Hematopoietic multipotent progenitor cell treated with erythropoietin and hydrocortisone succinate and interleukin-3 and kit ligand, for 4 days (in vitro differentiated cells): ENCODE results near the gene MAP3K8.
A peak's percentile ranks its signal among the peaks of the same experiment; 100 is the strongest.

ENCODE experiments used
- DNase-seq: peaks from one replicate; pipeline ENCODE4 v3.0.0-alpha.2; 2015

The MAP3K8 gene

DNA sequence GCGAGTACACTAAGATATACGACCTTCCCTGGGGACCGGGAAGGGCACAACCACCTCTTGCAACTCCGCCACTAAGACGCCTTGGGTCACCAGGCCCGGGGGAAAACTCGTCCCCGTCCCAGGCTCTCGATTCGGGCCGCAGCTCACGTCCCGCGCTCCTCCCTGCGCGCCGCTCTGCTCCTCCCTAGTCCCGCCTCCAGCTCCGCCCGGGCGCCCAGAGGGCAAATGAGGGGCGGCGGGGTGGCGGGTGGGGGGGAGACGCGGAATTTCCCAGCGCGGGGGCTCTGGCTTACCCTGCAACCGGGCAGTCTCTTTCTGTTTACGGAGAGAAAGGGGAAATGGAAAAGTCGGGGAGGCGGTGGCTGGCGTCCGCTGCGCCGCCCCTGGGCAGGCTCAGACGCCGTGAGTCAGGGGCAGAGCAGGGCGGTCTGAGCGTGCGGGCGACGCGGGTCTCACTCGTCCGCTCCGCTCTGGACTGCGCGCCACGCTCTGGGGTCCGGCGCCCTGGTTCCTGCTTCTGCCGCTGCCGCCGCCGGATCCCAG is at the start of gene MAP3K8:
Gene MAP3K8 (plus strand): TSS at position 455 of the 543 bp plus-strand sequence. CDS start 4,755 bp downstream, outside the sequence.
- peak; percentile 97 for DNase-seq

DNA sequence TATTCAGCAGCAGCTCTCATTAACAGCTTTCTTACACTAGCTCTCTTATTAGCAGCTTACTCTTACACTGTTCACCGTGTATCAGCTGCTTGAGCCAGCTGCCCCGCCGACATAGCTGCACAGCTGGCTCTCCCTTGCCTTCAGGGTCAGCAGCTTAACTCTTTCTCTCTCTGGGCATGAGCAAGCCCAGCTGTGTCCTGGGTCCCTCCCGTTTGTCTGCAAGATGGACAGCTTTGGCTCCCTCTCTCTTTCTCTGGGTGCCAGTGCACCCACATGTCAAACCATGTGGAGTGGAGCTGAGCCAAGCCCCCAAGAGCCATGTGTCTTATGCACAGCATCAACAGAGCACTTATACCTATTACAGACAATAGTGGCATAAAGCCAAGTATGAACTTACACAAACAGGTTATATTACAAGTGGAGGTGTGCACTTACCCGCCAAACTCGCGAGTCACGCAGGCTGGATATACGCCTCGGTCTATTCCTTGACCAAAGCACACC is 49.2 kb upstream of the MAP3K8 start:
- peak; percentile 76 for DNase-seq

DNA sequence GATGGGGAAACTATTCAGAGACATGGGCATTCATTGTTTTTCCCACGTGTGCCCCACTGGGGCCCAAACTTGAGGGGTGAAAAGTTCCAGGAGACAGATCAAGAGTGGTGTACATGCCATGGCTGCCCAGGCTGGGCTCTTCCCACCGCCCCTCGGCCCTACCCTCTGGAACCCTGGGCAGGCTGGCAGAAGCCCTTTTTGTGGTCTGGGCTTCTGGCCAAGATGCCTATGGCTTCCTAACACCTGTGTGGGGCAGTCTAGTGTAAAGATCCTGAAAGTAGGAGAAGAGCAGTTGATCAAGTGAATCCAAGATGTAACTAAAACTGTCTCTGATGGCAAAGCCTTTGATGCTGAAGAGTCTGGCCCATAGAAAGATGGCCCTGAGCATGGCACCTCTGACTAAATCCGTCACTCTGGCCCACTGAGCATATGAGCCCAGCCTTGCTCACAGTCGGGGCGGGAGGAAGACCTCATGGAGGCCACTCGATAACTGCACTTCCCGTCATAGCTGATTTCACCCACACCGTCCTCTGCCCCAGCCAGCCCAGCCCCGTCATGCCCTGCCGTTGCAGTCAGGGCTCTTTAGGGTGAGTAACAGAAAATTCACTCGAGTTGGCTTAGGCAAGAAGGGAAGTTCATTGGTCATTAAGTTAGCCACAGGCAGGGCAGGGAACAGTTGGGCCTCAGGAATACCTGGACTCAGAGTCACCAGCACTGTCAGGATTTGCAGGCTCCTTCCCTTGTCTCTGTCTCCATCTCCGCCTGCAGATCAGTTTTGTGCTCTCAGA is 47.0 kb upstream of the MAP3K8 start:
- DNase-seq = no peak

DNA sequence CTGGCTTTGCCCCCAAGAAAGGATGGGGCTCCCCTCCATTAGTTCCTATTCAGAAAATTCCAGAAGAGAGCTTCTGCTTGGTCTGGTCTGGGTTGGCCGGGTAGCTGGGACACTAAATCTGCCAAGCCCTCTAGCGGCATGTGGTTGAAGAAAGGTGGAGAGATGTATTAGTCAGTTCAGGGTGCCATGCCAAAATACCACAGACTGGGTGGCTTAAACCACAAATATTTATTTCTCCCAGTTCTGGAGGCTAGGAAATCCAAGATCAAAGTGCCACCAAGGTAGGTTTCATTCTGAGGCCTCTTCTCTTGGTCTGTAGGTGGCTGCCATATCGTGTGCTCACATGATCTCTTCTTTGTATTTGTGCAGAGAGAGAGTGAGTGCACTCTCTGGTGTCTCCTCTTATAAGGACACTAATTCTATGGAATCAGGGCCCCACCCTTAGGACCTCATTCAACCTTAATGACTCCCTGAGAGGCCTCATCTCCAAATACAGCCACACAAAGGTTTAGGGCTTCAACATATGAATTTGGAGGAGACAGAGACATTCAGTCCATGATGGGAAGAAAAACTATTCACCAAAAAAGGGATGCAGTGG is 46.2 kb upstream of the MAP3K8 start:
- no peak for DNase-seq

DNA sequence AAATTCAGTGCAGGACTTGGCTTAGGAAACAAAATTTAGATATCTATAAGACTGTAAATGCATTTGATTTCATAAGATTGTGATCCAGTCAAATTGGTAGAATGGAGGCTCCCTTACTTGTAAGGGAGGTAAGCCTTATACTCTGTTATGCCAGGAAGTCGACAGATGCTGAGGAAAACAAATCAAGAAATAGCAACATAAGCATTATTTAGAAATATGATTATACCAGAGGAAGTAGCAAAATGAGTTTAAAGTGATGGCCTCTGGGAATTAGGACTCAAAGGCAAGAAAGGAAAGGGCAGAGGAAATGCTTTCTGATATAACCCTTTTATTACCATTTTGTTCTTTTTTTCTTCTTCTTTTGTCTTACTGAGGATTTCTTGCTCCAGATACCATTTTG is 44.4 kb upstream of the MAP3K8 start:
- no peak for DNase-seq

DNA sequence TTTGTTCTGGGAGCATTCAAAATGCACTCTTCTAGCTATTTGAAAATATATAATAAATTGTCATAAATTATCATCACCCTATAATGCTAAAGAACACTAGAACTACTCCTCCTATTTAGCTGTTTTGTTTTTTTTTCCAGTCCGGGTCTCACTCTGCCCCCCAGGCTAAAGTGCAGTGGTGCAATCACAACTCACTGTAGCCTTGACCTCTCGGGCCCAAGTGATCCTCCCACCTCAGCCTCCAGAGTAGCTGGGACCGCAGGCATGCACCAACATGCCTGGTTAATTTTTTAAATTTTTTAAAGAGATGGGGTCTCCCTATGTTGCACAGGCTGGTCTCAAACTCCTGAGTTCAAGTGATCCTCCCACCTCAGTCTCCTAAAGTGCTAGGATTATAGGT is 43.8 kb upstream of the MAP3K8 start:
- DNase-seq = no peak

DNA sequence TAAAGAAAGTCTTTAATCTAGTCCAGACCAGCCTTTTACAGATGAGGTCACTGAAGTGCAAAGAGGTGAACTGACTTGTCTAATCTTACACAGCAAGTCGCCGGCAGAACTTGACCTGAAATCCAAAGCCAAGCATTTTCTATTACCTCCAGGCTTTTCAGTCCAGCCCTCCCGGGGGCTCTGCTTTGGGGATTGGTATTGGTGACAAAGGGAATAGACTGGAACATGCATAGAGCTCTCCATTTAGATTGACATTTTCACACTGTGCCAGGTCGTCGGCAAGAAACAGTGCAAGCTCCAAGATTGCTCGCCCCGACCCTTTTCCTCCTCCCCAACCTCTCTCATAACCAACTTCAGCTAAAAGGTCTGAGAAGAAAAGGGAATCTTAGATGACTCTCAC is 42.7 kb upstream of the MAP3K8 start:
- DNase-seq = no peak

DNA sequence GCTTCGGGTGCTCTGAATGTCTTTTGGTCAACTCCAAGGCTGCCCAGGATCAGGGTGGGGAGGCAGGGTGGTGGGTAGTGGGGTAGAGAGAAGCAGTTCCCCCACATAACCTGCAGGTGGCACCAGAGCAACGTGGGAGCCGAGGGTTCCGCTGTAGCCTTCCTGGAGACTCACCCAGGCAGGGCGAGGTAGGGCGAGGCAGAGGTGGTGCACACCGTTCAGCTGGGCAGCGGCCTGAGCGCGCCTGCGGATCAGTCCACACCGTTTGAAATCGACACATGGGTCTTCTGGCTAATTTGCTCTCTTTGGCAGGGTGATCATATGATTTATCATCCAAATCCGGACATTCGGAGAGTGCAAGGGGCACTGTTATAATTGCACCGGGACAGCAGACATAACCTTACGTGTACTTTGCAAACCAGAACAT is 41.4 kb upstream of the MAP3K8 start:
- peak; percentile 88 for DNase-seq

DNA sequence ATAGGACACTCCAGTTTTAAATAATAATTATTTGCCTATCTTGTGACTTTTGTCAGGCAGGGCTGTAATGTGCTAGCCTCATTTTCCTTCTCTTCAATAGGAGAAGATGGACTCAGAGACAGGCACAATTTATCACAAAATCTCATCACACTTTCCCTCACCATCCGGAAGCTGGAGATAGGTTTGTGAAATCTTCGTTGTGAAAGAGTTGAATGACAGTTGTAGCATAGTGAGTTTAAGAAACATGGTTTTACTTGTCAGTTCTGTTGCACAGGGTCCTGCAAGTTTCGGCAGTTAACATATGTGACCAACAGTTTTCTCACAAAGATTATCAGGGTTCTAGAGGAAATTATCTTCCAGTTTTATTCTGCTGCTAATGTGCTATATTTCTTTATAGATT is 37.7 kb upstream of the MAP3K8 start:
- peak; percentile 86 for DNase-seq

DNA sequence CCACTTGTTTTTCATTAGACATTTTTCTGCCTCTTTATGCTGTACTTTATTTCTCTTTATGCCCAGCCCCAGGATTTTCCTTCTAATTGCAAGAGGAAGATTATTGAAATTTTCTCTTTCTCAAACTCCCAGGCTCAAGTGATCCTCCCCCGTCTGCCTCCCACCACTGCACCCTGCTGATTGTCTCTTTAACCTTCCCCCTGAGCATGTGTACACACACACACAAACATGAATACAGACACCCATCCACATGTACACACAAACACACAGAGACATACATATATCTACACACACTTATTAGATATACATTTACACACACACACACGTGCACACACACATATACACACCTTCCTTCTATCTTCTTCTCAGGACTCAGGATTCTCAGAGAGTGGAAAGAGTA is 37.3 kb upstream of the MAP3K8 start:
- peak; percentile 55 for DNase-seq

DNA sequence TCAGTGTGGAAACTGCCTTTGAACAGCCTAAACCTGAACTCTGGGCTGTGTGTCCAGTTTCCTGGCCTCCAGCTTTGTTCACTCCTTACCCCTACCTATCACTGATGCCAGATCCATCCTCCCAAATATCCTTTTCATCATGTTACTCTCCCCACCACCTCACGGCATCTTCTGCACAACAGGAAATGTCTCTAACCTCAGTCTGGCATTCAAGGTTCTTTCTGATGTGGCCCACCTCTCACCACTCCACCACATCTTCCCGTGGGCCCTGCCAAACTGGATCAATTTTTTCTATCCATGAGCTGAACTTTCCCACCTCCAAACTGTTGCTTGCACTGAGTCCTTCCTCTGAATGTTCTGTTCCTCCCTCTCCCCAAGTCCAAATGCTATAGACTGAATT is 35.8 kb upstream of the MAP3K8 start:
- DNase-seq = no peak

DNA sequence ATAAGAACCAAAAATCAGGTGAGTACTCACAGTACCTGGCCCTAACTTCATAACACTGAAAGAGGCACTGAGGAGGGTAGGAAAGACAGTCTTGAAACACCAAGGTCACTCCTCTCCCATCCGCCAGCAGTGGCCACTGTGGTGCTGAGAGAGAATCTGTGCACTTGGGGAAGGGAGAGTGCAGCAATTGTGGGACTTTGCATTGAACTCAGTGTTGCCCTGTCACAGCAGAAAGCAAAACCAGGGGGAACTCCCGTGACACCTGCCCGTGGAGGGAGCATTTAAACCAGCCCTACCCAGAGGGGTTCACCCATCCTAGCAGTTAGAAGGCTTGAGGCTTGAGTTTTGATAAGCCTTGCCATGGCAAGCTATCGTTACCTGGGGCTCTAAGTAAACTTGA is 35.2 kb upstream of the MAP3K8 start:
- DNase-seq = no peak

DNA sequence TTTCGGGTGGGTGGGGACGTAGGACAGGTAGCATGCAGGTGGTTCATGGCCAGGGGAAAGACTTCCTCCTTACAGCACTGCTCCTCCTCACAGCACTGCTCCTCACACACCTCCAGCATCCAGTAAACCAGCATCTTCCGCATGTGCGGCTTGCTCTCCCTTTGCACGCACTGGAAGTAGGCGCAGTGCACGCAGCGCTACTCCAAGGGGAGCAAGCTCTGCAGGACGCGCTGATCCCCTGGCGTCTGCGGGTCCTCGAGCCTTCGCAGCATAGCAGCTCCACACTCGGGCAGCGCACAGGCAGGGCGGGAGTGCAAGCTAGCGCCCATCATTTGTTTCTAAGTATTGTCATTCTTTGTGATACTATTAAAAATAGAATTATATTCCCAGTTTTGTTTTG is 30.5 kb upstream of the MAP3K8 start:
- no peak for DNase-seq

DNA sequence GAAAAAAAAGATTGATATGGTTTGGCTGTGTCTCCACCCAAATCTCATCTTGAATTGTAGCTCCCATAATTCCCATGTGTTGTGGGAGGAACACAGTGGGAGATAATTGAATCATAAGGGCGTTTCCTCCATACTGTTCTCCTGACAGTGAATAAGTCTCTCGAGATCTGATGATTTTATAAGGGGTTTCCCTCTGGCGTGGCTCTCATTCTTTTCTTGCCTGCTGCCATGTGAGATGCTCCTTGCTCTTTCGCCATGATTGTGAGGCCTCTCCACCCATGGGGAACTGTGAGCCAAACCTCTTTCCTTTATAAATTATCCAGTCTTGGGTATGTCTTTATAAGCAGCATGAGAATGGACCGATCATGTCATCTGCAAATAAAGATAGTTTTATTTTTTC is 29.4 kb upstream of the MAP3K8 start:
- no peak for DNase-seq

DNA sequence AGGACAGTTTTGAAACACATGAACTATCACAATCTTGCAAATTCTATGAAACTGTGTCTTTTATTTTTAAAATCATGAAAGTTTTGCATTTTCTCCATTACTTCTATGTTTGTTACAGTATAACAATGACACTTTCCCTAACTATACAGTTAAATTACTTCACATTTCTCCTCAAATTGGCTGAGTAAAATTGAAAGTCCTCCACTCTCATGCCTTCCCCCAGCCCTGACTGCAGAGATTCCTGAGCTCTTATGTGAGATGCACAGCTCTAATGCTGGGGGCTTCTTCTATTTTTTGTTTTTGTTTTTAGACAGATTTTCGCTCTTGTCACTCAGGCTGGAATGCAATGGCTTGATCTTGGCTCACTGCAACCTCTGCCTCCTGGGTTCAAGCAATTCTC is 22.7 kb upstream of the MAP3K8 start:
- DNase-seq = no peak

DNA sequence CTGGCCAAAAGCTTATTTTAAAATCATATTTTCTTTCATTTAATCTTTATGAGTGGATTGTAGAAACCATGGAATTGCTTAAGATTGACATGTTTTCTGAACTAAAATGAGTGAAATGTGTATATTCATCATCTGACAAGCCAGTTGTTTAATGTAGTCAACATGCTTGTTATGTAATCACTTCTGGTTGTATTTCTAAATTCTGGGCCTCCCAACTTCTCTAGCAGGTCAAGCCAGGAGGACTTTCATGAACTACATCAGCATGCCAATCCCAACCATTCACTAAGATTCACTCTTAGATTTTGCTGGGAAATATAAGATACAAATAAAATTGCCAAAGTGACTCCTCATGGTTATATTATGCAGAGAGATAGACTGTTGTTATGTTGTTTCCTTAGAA is 21.1 kb upstream of the MAP3K8 start:
- no peak for DNase-seq

DNA sequence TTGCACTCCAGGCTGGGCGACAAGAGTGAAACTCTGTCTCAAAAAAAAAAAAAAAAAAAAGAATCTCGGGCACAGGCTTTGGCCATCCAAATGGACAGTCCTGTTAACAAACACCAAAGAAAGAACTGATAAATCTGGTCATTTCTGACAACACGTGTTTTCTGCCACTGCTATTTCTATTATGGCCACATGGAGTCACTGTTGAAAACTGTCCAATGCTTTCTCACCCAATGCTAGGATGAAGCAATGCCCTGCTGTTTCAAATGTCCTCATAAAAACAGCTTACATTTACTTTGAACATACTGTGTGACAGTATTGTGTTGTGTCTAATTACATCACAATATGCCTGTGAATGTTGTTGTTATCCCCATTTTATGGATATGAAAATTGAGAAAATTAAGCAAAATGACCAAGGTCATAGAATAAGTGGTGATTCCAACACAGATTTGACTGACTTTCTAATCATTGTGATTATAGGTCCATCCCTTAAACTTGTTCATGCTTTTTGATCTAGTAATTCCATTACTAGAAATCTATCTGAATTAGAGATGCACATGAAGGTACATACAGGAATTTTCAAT is 19.9 kb upstream of the MAP3K8 start:
- DNase-seq = peak; percentile 88

DNA sequence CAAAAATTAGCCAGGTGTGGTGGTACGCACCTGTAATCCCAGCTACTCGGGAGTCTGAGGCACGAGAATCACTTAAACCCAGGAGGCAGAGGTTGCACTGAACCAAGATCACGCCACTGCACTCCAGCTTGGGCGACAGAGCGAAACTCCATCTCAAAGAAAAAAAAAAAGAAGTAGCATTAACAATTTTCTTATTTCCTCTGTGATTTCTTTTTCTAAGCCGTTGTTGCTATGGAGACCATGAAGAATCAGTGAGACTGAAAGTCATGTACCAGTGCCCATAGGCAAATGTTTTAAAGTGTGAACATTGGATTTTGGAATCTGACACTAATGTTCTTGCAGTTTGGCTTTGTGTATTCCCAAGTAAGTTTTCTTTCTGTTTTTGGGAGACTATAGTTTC is 18.4 kb upstream of the MAP3K8 start:
- DNase-seq = peak; percentile 43

DNA sequence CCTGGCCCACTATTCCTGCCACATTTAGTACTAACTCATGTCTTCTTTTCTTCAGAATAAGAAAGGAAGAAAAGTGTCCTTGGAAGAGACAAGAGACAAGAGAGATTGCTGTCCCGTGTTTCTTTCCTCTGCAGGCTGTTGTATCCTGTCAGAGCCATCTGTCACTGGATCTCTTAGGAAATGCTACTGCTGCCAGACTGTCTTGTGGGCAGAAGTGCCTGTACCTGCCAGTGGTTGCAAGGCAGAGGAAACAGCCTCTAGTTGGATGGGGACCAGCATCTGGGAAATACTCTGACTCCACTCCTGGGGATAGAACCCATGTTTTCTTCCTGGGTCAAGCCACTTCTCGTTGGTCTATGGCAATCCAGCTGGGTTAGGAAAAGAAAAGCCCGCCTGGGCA is 16.7 kb upstream of the MAP3K8 start:
- DNase-seq = peak; percentile 20

DNA sequence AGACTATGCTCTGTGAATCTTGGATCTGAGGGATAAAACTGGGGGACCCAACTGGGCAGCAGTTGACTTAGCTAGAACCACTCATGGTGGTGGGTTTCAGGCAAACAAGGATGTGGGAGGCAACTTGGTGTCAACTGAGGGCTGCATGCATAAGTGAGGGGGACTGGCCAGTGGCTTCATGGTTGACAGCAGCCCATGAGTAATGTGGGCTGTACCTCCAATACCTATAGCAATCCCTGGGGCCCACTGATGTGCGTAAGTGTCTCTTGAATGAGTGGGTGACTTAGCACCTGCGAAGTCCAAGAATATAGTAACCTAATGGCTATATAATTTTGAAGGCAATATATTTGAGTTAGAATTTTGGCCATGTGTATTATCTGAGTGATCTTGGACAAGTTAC is 13.7 kb upstream of the MAP3K8 start:
- DNase-seq = no peak

DNA sequence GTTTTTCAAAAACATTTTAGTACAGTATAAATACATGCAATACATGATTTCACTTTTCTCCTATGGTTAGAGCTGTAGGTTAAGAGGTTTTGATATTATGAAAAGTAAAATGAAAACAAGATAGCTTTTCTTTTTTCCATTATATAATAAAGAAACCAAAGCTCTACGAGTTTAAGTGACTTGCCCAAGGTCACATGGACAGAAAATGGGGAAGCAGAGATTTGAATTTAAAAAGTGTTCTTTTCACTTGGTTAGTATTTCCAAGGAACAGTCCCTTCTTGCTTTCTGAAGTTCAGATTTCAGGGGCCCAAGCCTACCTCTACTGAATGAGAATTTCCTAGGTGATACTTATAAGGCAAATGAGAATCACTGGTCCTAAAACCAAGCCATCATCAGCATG is 13.2 kb upstream of the MAP3K8 start:
- DNase-seq = no peak

DNA sequence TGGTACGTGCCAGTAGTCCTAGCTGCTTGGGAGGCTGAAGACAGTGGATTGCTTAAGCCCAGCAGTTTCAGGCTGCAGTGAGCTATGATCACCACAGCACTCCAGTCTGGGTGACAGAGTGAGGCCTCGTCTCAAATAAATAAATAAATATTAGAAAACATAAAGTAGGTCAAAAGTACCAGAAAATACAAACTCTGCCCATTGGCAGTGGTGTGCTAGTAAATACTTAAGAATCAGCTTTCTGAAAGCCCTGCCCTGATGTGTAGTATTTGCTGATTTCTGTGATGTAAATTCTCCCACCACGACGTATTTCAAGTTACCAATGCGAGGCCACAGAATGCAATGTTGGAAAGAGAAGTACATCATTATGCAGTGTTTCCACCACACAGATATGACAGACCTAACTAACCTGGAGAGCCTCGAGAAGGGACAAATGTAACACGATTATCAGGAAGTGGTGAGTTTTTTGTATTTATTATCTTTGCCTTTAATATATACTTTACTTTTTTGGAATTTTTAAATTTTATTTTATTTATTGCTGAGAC is 11.8 kb upstream of the MAP3K8 start:
- peak; percentile 45 for DNase-seq

DNA sequence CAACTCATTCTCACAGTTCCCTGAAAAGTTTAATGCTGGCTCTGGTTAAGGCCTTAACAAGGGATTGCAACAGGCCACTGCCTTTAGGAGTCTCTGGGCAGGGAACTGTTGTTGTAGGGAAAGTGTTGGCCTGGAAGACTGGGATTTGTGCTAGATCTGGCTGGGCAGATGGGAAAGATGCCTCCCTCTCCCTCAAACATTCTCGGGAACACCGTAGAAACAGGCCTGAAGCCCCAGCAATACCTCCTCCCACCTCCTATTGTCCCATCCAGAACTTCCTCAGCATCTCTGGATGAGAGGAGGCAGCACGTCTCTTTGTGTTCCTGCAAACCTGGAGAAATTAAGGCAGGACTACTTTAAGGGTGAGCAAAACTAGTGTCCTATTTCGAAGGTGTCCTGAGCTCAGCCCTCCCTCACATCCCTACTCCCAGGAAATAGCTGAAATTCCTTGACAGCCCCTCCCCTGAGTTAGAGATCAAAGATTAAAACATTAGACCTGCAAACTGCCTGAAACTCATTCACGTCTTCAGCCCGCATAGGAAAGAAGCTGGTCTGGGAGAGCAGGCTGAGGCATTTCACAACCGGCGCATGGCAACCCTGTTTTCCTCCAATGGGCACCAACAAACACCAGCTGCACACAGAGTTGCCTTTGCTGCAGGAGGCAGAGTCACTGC is 10.9 kb upstream of the MAP3K8 start:
- DNase-seq = peak; percentile 80
